Measurements from ENCODE around the gene NDNF. TPM values are rescaled to one million over a fixed set of nuclear protein-coding genes. Genes with fewer than 3 reads are reported as not detected.

NDNF gene
- total RNA-seq (6.4 and 10.0 TPM in 2 replicates), polyA plus RNA-seq (1.8 and 9.6 TPM in 2 replicates), polyA minus RNA-seq (ENCODE audit: low replicate concordance) (1.7 and 6.6 TPM in 2 replicates)
- 1.6 and 8.1 TPM in 2 replicates for polyA plus RNA-seq (2012)

DNA sequence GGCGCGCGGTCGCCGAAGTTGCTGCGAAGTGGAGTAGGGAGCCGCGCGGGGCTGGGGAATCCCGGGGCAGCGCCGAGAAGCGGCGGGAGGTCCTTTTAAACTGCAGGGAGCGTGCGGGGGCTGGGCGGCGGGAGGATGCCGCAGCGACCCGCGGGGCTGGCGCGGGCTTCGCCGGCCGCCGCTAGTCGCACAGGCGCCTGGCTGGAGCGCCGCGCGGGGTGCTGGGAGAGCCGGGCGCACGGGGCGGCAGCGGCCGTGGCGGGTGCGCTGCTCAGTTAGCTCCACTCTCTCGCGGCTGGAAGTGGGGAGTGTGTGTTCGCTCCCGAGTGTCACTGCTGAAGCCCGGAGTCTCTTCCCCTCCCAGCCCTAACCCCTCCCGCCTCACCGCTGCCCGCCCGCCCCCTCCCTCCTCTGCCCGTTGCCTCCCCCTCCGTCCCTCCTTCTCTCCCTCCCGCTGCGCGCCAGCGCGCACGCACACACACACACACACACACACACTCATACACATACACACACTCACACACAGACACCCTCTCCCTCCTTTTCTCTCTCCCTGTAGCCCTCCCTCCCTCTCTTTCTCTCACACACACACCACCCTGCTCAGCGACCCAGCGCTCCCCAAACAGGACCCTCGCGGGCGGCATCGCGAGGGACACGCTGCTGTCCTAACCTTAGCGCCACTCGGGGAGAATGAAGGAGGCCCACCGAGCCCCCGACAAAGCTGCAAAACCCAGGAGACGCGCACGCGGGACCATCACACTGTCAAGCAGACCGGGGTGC, at the start of gene NDNF:
Gene NDNF, minus strand, starts transcription at position 312 of the 780 bp plus-strand sequence. CDS start 26,698 bp downstream, outside the sequence.
- no peaks in the 10 kb centered on the region for H3K27me3 ChIP-seq (ENCODE audit: control insufficient read depth, insufficient read depth, low read length)
- peak within 1 kb of the TSS; percentile 64 to 74 (median 69) for H3K4me3 ChIP-seq (replicated peaks in 1 of 4; ENCODE audit: control extremely low read depth in 1 of 4, insufficient read depth in 1 of 4, low read depth in 3 of 4, low read length in 4 of 4)
- TF ChIP-seq, protein P1, sequence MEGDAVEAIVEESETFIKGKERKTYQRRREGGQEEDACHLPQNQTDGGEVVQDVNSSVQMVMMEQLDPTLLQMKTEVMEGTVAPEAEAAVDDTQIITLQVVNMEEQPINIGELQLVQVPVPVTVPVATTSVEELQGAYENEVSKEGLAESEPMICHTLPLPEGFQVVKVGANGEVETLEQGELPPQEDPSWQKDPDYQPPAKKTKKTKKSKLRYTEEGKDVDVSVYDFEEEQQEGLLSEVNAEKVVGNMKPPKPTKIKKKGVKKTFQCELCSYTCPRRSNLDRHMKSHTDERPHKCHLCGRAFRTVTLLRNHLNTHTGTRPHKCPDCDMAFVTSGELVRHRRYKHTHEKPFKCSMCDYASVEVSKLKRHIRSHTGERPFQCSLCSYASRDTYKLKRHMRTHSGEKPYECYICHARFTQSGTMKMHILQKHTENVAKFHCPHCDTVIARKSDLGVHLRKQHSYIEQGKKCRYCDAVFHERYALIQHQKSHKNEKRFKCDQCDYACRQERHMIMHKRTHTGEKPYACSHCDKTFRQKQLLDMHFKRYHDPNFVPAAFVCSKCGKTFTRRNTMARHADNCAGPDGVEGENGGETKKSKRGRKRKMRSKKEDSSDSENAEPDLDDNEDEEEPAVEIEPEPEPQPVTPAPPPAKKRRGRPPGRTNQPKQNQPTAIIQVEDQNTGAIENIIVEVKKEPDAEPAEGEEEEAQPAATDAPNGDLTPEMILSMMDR (conservative IDR thresholded peaks at IDR 0.05 in 1 of 2, IDR thresholded peaks at IDR 0.05 in 1 of 2; ENCODE audit: low read depth in 1 of 2, low read length in 2 of 2): no peak
- no peak for TF ChIP-seq EZH2 (IDR thresholded peaks at IDR 0.05; ENCODE audit: low read length, missing control alignments)
- H3K9me3 ChIP-seq (ENCODE audit: control insufficient read depth, insufficient read depth, low read depth, low read length): no peaks in the 10 kb centered on the region
- no peak within 1 kb of the TSS for H3K27ac ChIP-seq (ENCODE audit: insufficient read depth, low read length)
- no peaks in the 10 kb centered on the region for H3K36me3 ChIP-seq (ENCODE audit: control insufficient read depth, insufficient read depth, low read length)
- DNase-seq (ENCODE audit: low read depth in 2 of 2): peak; percentile 50 to 54
- peak within 1 kb of the TSS; percentile 43 for H3K9ac ChIP-seq (ENCODE audit: insufficient read depth, low read length)
- peaks cover 3% of the 10 kb centered on the region for H3K4me1 ChIP-seq (ENCODE audit: control insufficient read depth, extremely low read depth, insufficient read depth, low read length)
- H3K4me2 ChIP-seq (ENCODE audit: extremely low read depth, insufficient read depth, low read length): peak within 1 kb of the TSS; percentile 99
- peak within 1 kb of the TSS; percentile 87 for H2AFZ ChIP-seq (ENCODE audit: low read length)
- H3K79me2 ChIP-seq (ENCODE audit: control insufficient read depth, insufficient read depth, low read length): peaks cover 2% of the 10 kb centered on the region
- no peaks in the 10 kb centered on the region for H4K20me1 ChIP-seq (ENCODE audit: control insufficient read depth, extremely low read depth, insufficient read depth, low read length)

GRCh38 chr4:121119715-121120114, 47.4 kb upstream of the NDNF start:
- no peaks in the 10 kb centered on the region for H3K9me3 ChIP-seq (ENCODE audit: control insufficient read depth, insufficient read depth, low read depth, low read length)

GRCh38 chr4:121118344-121118743, 46.0 kb upstream of the NDNF start:
- Histone ChIP-seq H3K9ac (ENCODE audit: insufficient read depth, low read length) (no peak overlapping the region), H3K4me1 (ENCODE audit: control insufficient read depth, extremely low read depth, insufficient read depth, low read length) (no peaks in the 10 kb centered on the region), H3K36me3 (ENCODE audit: control insufficient read depth, insufficient read depth, low read length) (no peaks in the 10 kb centered on the region), H3K27ac (ENCODE audit: insufficient read depth, low read length) (no peak overlapping the region), H3K79me2 (ENCODE audit: control insufficient read depth, insufficient read depth, low read length) (no peaks in the 10 kb centered on the region), H4K20me1 (ENCODE audit: control insufficient read depth, extremely low read depth, insufficient read depth, low read length) (no peaks in the 10 kb centered on the region), H3K9me3 (ENCODE audit: control insufficient read depth, insufficient read depth, low read depth, low read length) (no peaks in the 10 kb centered on the region), H2AFZ (ENCODE audit: low read length) (no peak overlapping the region), H3K4me3 (replicated peaks in 1 of 4; ENCODE audit: control extremely low read depth in 1 of 4, insufficient read depth in 1 of 4, low read depth in 3 of 4, low read length in 4 of 4) (no peak overlapping the region), H3K27me3 (ENCODE audit: control insufficient read depth, insufficient read depth, low read length) (no peaks in the 10 kb centered on the region), H3K4me2 (ENCODE audit: extremely low read depth, insufficient read depth, low read length) (no peak overlapping the region)
- no peak for TF ChIP-seq EZH2 (IDR thresholded peaks at IDR 0.05; ENCODE audit: low read length, missing control alignments)
- TF ChIP-seq, protein P1 (conservative IDR thresholded peaks at IDR 0.05 in 1 of 2, IDR thresholded peaks at IDR 0.05 in 1 of 2; ENCODE audit: low read depth in 1 of 2, low read length in 2 of 2): no peak
- DNase-seq (ENCODE audit: low read depth in 2 of 2): no peak

More at GRCh38 chr4:121119715-121120114, 47.4 kb upstream of the NDNF start:
- H3K4me2 ChIP-seq (ENCODE audit: extremely low read depth, insufficient read depth, low read length): no peak overlapping the region
- no peaks in the 10 kb centered on the region for H3K36me3 ChIP-seq (ENCODE audit: control insufficient read depth, insufficient read depth, low read length)
- no peak overlapping the region for H3K4me3 ChIP-seq (replicated peaks in 1 of 4; ENCODE audit: control extremely low read depth in 1 of 4, insufficient read depth in 1 of 4, low read depth in 3 of 4, low read length in 4 of 4)
- no peaks in the 10 kb centered on the region for H4K20me1 ChIP-seq (ENCODE audit: control insufficient read depth, extremely low read depth, insufficient read depth, low read length)
- no peaks in the 10 kb centered on the region for H3K27me3 ChIP-seq (ENCODE audit: control insufficient read depth, insufficient read depth, low read length)
- no peak overlapping the region for H3K27ac ChIP-seq (ENCODE audit: insufficient read depth, low read length)
- no peak overlapping the region for H2AFZ ChIP-seq (ENCODE audit: low read length)
- no peak overlapping the region for H3K9ac ChIP-seq (ENCODE audit: insufficient read depth, low read length)
- no peak for TF ChIP-seq EZH2 (IDR thresholded peaks at IDR 0.05; ENCODE audit: low read length, missing control alignments)
- no peaks in the 10 kb centered on the region for H3K4me1 ChIP-seq (ENCODE audit: control insufficient read depth, extremely low read depth, insufficient read depth, low read length)
- H3K79me2 ChIP-seq (ENCODE audit: control insufficient read depth, insufficient read depth, low read length): no peaks in the 10 kb centered on the region
- no peak for DNase-seq (ENCODE audit: low read depth in 2 of 2)

All from fibroblast of lung (primary cell).